ENCODE data around the gene TNFRSF11A.

The TNFRSF11A gene

DNA sequence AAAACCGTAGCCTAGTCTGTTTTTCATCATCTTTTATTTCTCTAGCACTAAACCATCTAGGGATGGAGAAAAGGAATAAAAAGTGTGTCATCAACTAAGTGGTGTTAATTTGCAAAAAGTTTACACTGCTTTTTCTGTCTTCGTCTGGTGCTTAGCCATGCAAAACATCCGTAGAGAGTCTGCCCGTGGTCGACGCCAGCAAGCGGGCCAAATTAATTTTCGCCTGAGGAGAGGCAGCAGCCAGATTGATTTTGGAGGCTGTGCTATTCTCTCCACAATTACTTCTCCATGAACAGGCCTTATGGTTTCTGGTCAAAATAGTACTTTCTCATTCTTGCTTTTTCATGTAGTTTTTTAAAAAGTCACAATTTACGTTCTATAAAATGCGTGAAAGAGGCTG is 46.3 kb downstream of the TNFRSF11A start:
- TF ChIP-seq POLR2AphosphoS5 (IDR thresholded peaks at IDR 0.05; ENCODE audit: low read depth, low read length) (no peak), POLR2A (IDR thresholded peaks at IDR 0.05; ENCODE audit: low read depth, low read length) (no peak), TAF1 (IDR thresholded peaks at IDR 0.05; ENCODE audit: borderline replicate concordance, low read depth, low read length) (no peak)
- FAIRE-seq, result no peak
- no peak for DNase-seq (ENCODE audit: insufficient read length)

DNA sequence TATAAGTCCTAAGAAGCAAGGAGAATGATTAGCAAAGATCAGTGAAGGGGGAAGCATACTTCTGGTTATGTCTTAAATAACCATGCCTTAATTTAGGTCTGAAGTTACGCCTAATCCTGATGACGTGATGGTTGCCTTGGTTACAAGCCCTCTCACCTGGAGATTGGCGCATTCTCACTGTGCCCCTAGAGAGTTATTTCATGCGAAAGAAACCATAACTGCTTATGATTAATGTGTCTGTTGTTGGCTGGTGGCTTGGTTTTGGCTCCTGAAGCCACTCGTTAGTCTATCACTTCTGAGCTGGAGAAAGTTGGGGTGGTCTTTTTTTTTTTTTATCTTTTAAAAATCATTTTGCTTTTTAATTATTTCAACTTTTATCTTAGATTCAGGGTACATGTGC is 47.0 kb downstream of the TNFRSF11A start:
- DNase-seq (ENCODE audit: insufficient read length), result no peak
- TF ChIP-seq TAF1 (IDR thresholded peaks at IDR 0.05; ENCODE audit: borderline replicate concordance, low read depth, low read length) (no peak), POLR2AphosphoS5 (IDR thresholded peaks at IDR 0.05; ENCODE audit: low read depth, low read length) (no peak), POLR2A (IDR thresholded peaks at IDR 0.05; ENCODE audit: low read depth, low read length) (no peak)
- FAIRE-seq, result no peak

DNA sequence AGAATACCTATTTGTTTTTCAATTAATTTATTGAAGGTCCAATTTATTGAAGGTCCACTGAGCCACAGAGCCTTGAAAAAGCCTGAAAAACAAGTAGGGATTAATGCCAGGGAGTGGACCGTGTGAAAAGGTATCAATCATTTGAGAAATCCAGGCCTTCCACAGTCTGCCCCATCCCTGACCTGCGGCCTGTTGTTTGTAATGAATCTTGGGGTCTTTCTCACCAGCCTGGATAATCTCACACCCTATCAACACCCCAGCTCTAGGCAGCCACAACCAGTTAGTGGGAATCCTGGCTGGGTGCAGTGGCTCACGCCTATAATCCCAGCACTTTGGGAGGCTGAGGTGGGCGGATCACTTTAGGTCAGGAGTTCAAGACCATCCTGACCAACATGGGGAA is 47.8 kb downstream of the TNFRSF11A start:
- no peak for FAIRE-seq
- no peak for DNase-seq (ENCODE audit: insufficient read length)

DNA sequence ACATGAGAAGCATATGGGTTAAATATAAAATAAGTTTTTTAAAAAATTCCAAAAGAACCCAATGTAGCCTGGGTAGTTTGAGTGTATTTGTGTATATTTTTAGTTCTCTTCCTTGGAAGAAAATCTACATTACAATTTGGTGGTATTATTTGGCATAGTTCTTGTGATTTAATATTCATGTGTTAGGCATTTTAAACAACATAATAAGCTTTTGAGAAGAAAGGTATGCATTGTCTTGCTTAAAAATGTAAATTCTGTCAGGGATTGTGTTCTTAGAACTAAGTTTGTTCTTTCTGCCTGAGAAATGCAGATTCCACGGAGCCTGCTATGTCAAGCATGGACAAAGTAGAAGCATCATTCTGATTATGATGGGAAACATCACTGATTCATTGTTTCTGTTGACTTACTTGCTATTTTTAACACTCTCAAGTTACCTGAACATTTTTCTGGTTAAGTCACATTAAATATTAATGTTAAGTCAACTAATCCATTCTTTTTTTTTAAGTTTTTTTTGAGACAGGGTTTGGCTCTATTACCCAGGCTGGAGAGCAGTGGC is 49.4 kb downstream of the TNFRSF11A start:
- no peak for DNase-seq (ENCODE audit: insufficient read length)
- TF ChIP-seq POLR2AphosphoS5 (IDR thresholded peaks at IDR 0.05; ENCODE audit: low read depth, low read length), result no peak
- no peak for TF ChIP-seq POLR2A (IDR thresholded peaks at IDR 0.05; ENCODE audit: low read depth, low read length)
- peak; percentile 14 for FAIRE-seq

More for the DNA sequence above, 47.8 kb downstream of the TNFRSF11A start:
- TF ChIP-seq POLR2A (IDR thresholded peaks at IDR 0.05; ENCODE audit: low read depth, low read length) (no peak), TAF1 (IDR thresholded peaks at IDR 0.05; ENCODE audit: borderline replicate concordance, low read depth, low read length) (no peak), POLR2AphosphoS5 (IDR thresholded peaks at IDR 0.05; ENCODE audit: low read depth, low read length) (no peak)

DNA sequence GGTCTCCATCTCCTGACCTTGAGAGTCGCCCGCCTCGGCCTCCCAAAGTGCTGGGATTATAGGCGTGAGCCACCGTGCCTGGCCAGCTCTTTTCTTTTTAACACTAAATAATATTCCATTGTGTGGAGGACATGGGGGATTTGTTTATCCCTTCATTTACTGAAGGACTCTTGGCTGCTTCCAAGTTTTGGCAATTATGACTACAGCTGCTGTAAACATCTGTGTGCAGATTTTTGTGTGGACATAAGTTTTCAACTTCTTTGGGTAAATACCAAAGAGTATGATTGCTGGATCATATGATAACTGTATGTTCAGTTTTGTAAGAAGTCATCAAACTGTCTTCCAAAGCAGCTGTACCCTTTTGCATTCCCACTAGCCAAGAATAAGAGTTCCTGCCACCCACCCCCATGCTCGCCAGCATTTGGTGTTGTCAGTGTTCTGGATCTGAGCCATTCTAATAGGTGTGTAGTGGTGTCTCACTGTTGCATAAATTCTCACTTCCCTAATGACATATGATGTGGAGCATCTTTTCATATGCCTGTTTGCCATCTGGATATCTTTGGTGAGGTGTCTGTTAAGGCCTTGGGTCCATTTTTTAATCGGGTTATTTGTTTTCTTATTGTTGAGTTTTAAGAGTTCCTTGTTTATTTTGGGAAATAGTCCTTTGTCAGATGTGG is 52.2 kb downstream of the TNFRSF11A start:
- TF ChIP-seq TAF1 (IDR thresholded peaks at IDR 0.05; ENCODE audit: borderline replicate concordance, low read depth, low read length) (no peak), POLR2AphosphoS5 (IDR thresholded peaks at IDR 0.05; ENCODE audit: low read depth, low read length) (no peak), POLR2A (IDR thresholded peaks at IDR 0.05; ENCODE audit: low read depth, low read length) (no peak)
- DNase-seq (ENCODE audit: insufficient read length) (no peak), FAIRE-seq (no peak)

DNA sequence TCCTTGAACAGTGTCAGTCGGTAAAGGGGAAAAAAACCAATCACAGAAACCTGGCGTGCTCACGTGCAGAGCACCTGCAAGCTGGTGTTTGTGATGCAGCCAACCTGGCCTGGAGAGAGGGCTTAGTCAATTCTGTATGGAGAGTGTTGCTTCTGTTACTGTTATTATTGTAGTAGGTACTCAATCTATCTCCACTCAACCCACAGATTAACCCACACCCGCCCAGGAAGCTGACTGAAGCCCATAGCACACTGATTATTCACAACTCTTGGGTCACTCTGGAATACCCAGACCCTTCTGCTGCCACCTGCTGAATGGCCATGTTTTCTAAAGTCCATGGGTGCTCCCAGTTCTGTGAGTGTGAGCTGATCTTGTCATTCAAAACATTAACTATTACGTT is 53.9 kb downstream of the TNFRSF11A start:
- no peak for FAIRE-seq
- no peak for TF ChIP-seq TAF1 (IDR thresholded peaks at IDR 0.05; ENCODE audit: borderline replicate concordance, low read depth, low read length)
- TF ChIP-seq POLR2A (IDR thresholded peaks at IDR 0.05; ENCODE audit: low read depth, low read length), result no peak
- no peak for TF ChIP-seq POLR2AphosphoS5 (IDR thresholded peaks at IDR 0.05; ENCODE audit: low read depth, low read length)
- no peak for DNase-seq (ENCODE audit: insufficient read length)

DNA sequence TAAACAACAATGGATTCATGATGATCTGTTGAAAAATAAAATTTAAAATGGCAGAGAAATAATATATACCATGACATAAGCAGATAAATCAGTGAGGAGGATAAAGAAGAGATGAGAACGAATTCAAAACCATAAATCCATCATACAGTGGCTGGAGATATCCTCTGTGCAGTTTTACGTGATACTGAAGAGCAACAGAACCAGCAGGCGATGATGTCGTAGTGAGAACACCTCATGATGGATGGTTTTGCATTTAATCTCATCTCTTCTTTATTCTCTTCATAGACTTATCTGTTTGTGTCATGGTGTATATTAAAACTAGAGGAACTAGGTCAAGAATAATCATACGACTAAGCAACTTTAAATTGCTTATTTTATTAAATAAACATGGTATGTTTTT is 56.3 kb downstream of the TNFRSF11A start:
- TF ChIP-seq POLR2A (IDR thresholded peaks at IDR 0.05; ENCODE audit: low read depth, low read length), result no peak
- TF ChIP-seq TAF1 (IDR thresholded peaks at IDR 0.05; ENCODE audit: borderline replicate concordance, low read depth, low read length), result no peak
- TF ChIP-seq POLR2AphosphoS5 (IDR thresholded peaks at IDR 0.05; ENCODE audit: low read depth, low read length), result no peak
- FAIRE-seq (no peak), DNase-seq (ENCODE audit: insufficient read length) (no peak)

DNA sequence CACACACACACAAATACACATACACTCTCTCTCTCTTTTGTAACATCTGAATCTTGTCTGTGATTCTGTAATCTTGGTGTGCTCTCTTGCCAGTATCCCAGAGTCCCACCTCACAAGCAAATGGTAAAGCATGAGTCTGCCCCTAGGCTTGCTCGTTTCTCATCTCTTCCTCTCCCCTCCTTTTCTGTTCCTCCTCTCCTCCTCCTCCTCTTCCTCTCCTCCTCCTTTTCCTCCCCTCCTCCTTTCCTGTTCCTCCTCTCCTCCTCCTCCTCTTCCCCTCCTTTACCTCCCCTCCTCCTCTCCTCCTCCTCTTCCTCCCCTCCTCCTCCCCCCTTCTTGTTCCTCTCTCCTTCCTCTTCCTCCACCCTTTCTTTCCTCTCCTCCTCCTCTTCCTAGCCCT is 59.0 kb downstream of the TNFRSF11A start:
- no peak for TF ChIP-seq POLR2AphosphoS5 (IDR thresholded peaks at IDR 0.05; ENCODE audit: low read depth, low read length)
- no peak for TF ChIP-seq TAF1 (IDR thresholded peaks at IDR 0.05; ENCODE audit: borderline replicate concordance, low read depth, low read length)
- no peak for TF ChIP-seq POLR2A (IDR thresholded peaks at IDR 0.05; ENCODE audit: low read depth, low read length)
- FAIRE-seq (no peak), DNase-seq (ENCODE audit: insufficient read length) (no peak)

DNA sequence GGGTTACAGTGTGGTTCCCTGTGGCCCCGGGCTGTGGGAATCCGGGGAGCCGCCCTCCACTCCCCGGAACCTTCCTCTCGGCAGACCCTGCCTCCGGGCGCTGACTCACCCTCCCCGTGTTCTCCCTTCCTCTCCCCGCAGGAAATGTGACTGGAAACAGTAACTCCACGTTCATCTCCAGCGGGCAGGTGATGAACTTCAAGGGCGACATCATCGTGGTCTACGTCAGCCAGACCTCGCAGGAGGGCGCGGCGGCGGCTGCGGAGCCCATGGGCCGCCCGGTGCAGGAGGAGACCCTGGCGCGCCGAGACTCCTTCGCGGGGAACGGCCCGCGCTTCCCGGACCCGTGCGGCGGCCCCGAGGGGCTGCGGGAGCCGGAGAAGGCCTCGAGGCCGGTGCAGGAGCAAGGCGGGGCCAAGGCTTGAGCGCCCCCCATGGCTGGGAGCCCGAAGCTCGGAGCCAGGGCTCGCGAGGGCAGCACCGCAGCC is 59.5 kb downstream of the TNFRSF11A start:
- TF ChIP-seq POLR2A (IDR thresholded peaks at IDR 0.05; ENCODE audit: low read depth, low read length), result no peak
- no peak for TF ChIP-seq TAF1 (IDR thresholded peaks at IDR 0.05; ENCODE audit: borderline replicate concordance, low read depth, low read length)
- no peak for TF ChIP-seq POLR2AphosphoS5 (IDR thresholded peaks at IDR 0.05; ENCODE audit: low read depth, low read length)
- no peak for FAIRE-seq
- DNase-seq (ENCODE audit: insufficient read length), result no peak

DNA sequence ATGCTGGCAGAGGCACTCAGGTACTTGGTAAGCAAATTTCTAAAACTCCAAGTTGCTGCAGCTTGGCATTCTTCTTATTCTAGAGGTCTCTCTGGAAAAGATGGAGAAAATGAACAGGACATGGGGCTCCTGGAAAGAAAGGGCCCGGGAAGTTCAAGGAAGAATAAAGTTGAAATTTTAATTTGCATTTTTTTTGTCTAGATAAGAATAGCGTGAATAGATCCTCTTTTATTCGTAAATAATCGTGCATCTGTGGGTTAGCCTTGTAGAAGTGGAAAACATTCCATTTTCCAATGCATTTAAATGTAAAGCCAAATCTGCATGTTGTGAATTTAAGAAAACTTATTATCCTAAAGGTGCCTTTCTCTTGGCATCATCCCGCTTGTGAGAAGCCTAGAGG is 61.0 kb downstream of the TNFRSF11A start:
- DNase-seq (ENCODE audit: insufficient read length) (no peak), FAIRE-seq (no peak)
- no peak for TF ChIP-seq POLR2A (IDR thresholded peaks at IDR 0.05; ENCODE audit: low read depth, low read length)
- TF ChIP-seq POLR2AphosphoS5 (IDR thresholded peaks at IDR 0.05; ENCODE audit: low read depth, low read length), result no peak
- TF ChIP-seq TAF1 (IDR thresholded peaks at IDR 0.05; ENCODE audit: borderline replicate concordance, low read depth, low read length), result no peak

DNA sequence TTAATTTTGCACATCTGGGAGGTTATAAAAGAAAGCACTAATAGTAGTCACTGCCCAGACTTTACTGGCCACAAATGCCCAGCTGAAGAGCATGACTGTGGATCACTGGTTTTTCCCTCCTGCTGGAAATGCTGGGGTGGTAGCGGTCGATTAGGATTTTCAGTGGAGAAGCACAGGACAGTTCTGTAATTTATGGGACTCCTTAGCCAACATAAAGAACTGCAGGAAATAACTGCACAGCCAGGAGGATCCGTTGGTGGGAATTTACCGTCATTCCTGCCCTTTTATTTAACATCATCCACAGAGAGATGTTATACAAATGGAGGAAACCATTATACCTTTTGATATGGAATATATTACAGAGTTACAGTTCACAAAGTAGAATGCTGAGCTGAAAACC is 61.5 kb downstream of the TNFRSF11A start:
- DNase-seq (ENCODE audit: insufficient read length) (no peak), FAIRE-seq (no peak)
- TF ChIP-seq POLR2A (IDR thresholded peaks at IDR 0.05; ENCODE audit: low read depth, low read length) (no peak), TAF1 (IDR thresholded peaks at IDR 0.05; ENCODE audit: borderline replicate concordance, low read depth, low read length) (no peak), POLR2AphosphoS5 (IDR thresholded peaks at IDR 0.05; ENCODE audit: low read depth, low read length) (no peak)

DNA sequence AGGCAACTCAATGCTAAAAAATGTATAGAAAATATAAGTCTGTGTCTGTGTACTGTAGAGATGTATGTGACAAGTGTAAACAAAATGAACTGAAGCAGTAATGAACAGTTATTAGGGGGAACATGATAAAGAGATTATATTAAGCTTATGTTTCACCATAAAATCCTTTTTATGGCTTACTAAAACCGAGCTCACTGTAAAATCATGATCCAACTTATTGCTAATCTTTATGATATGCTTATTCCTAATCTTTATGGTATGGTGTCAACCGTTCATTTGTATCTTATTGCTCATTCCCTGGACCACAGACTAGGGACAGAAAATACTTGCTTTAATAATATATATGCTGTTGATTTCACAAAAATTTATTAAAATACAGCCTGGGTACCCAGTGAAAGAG is 62.1 kb downstream of the TNFRSF11A start:
- no peak for DNase-seq (ENCODE audit: insufficient read length)
- no peak for FAIRE-seq
- TF ChIP-seq POLR2A (IDR thresholded peaks at IDR 0.05; ENCODE audit: low read depth, low read length), result no peak
- no peak for TF ChIP-seq TAF1 (IDR thresholded peaks at IDR 0.05; ENCODE audit: borderline replicate concordance, low read depth, low read length)
- no peak for TF ChIP-seq POLR2AphosphoS5 (IDR thresholded peaks at IDR 0.05; ENCODE audit: low read depth, low read length)

Measured in GM12892 (cell line).